ENCODE results near the gene HIKESHI. TPM values are rescaled to one million over a fixed set of nuclear protein-coding genes. Genes with fewer than 3 reads are reported as not detected.

Gene HIKESHI
- total RNA-seq, 2 donors from 2014 or later = 63.8 to 64.0 TPM

- ATAC-seq (replicated peaks in 1 of 2) = no peak
- Mint-ChIP-seq H3K4me1 (ENCODE audit: low read depth) (no peaks in the 10 kb centered on the region), H3K36me3 (ENCODE audit: insufficient read depth in 2 of 2) (no peaks in the 10 kb centered on the region), H3K9me3 (no peaks in the 10 kb centered on the region), H3K27me3 (ENCODE audit: low read depth) (no peaks in the 10 kb centered on the region), H3K4me3 (no peak overlapping the region), H3K27ac (no peak overlapping the region)
- DNase-seq = no peak
These were observed 93.1 kb downstream of the HIKESHI start for GRCh38 chr11:86395061-86395551.

Other genes with a start within 250 kb of the HIKESHI start
- 100 to 1,000 TPM in 1 of 2 donors, 10 to 100 TPM in 1; 70.3 to 103 TPM for gene PICALM, start 233.2 kb upstream of the HIKESHI start, total RNA-seq
- gene EED, start 57.5 kb upstream of the HIKESHI start, total RNA-seq = 10 to 100 TPM; 57.2 to 73.2 TPM
- gene CCDC81, start 72.6 kb downstream of the HIKESHI start, total RNA-seq = under 1 TPM; 0.44 to 0.77 TPM